T-helper 1 cell treated with Interleukin-12 subunit alpha and Interleukin-12 subunit beta and Interleukin-4 antibody, amounts not matched to agents 30 μg/mL and 1 μg/mL, for 36 hours (primary cell): ENCODE measurements around the gene CAMTA1.

Experiments used
- H3K27ac Mint-ChIP-seq: one replicate; pipeline ENCODE4 v1.8.0; 2021; ENCODE audit warnings: mild to moderate bottlenecking, mixed read lengths
- H3K27me3 Mint-ChIP-seq: one replicate; pipeline ENCODE4 v1.8.0; 2021; ENCODE audit warnings: low read depth, mixed read lengths
- H3K36me3 Mint-ChIP-seq: one replicate; pipeline ENCODE4 v1.8.0; 2021; ENCODE audit warnings: low read depth, mixed read lengths
- H3K4me1 Mint-ChIP-seq: one replicate; pipeline ENCODE4 v1.8.0; 2021; ENCODE audit warnings: low read depth, mixed read lengths
- H3K4me3 Mint-ChIP-seq: one replicate; pipeline ENCODE4 v1.8.0; 2021; ENCODE audit warnings: mild to moderate bottlenecking, moderate library complexity, mixed read lengths
- H3K9me3 Mint-ChIP-seq: one replicate; pipeline ENCODE4 v1.8.0; 2021; ENCODE audit warnings: mixed read lengths

The CAMTA1 gene

DNA sequence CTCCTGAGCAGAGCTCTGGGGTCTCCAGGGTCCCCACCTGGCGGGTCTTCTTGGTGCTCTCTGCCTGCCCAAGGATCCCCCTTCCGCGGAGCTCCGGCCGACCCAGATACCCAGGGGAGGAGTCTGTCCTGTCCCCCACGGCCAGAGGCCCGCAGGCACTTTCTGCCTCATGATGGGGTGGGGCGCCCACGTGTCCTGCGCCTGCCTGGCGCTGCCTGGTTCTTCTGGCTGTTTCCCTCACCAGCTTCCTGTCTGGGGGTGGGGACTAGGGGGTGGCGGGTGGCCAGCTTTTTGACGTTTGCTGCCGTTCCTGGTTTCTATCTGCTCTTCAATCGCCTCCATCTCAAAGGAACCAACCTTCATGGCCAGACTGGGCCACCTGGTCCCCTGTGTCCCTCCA, 672.6 kb downstream of the CAMTA1 start:
- no peak overlapping the region for H3K4me3 Mint-ChIP-seq
- H3K36me3 Mint-ChIP-seq = no peaks in the 10 kb centered on the region
- no peaks in the 10 kb centered on the region for H3K4me1 Mint-ChIP-seq
- H3K27ac Mint-ChIP-seq = no peak overlapping the region
- H3K27me3 Mint-ChIP-seq = no peaks in the 10 kb centered on the region
- H3K9me3 Mint-ChIP-seq = no peaks in the 10 kb centered on the region

DNA sequence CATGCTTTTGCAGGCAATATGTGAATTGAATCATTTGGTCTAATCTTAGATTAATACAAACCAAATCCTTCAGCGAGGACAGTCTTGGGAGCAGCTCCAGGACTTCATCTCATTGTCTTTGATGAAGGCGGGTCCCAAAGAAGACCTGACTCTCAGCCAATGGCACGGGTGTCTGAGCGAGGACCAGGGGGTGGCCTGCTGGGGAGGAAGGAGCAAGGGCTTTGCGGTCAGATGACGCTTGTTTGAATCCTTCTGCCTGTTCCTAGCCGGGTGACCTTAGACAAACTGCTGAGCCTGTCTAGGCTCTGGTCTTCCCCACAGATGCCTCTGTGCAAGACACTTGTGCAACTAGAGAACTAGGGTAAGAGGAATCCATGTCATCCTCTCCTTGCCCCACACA, 673.7 kb downstream of the CAMTA1 start:
- Mint-ChIP-seq H3K36me3 (no peaks in the 10 kb centered on the region), H3K9me3 (no peaks in the 10 kb centered on the region), H3K4me1 (no peaks in the 10 kb centered on the region), H3K27me3 (no peaks in the 10 kb centered on the region), H3K27ac (no peak overlapping the region), H3K4me3 (no peak overlapping the region)

DNA sequence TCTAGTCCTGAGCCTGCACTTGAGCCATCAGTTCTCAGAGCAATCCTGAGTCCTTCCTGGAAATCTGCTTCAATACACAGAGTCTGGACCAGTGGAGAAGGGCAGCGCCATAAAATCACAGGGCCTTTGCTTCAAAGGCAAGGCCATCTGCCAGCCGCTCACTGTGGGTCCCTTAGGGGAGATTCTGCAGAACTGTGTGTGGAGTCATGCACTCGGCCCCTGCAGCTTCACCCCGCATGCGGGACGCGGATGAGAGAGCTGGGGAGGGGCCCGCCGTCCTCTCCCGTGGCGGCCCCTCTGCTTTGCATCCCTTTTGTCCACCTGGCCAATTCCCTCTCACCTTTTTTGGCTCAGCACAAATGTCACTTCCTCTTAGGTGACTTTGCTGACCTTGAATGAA, 674.7 kb downstream of the CAMTA1 start:
- H3K27me3 Mint-ChIP-seq = no peaks in the 10 kb centered on the region
- no peak overlapping the region for H3K27ac Mint-ChIP-seq
- H3K9me3 Mint-ChIP-seq = no peaks in the 10 kb centered on the region
- H3K36me3 Mint-ChIP-seq = no peaks in the 10 kb centered on the region
- H3K4me1 Mint-ChIP-seq = no peaks in the 10 kb centered on the region
- no peak overlapping the region for H3K4me3 Mint-ChIP-seq

DNA sequence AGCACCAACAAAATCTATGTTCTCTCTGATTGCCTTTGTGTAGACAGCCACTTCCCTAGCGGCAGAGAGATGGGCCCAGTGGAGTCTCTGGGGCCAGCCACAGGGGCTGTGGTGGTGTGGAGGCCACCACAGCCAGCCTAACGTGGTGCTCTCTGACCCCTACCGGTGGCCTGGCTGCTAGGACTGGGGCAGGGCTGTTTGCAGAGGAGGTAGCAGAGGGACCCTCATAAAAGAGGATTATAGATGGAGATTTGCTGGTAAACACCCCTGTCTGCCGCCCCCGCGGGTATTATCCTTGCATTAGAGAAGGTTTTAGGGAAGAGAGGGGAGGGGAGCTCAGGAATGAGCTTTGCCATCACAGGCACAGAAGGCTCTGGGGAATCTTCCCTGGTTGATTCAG, 675.6 kb downstream of the CAMTA1 start:
- H3K4me3 Mint-ChIP-seq = no peak overlapping the region
- no peaks in the 10 kb centered on the region for H3K9me3 Mint-ChIP-seq
- H3K4me1 Mint-ChIP-seq = no peaks in the 10 kb centered on the region
- H3K27me3 Mint-ChIP-seq = no peaks in the 10 kb centered on the region
- no peak overlapping the region for H3K27ac Mint-ChIP-seq
- H3K36me3 Mint-ChIP-seq = no peaks in the 10 kb centered on the region

DNA sequence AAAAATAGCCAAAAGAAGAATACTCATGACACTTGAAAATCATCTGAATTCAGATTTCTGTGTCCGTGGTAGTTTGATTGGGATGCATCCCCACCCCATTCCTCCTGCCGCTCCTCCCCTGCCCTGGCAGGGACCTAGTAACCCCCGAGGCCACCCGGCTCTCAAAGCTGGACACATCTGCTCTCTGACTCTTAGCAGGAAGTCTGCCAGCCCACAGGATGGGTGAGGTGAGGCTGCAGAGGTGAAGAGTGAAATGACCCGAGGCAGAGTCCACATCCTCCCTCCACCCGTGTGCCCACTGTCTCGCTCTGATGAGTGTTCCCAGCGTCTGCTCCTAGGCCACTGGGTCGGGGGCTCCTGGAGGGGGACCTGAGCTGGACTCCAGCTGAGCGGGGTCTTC, 677.4 kb downstream of the CAMTA1 start:
- no peak overlapping the region for H3K27ac Mint-ChIP-seq
- no peaks in the 10 kb centered on the region for H3K4me1 Mint-ChIP-seq
- no peaks in the 10 kb centered on the region for H3K27me3 Mint-ChIP-seq
- H3K36me3 Mint-ChIP-seq = no peaks in the 10 kb centered on the region
- H3K9me3 Mint-ChIP-seq = no peaks in the 10 kb centered on the region
- no peak overlapping the region for H3K4me3 Mint-ChIP-seq

DNA sequence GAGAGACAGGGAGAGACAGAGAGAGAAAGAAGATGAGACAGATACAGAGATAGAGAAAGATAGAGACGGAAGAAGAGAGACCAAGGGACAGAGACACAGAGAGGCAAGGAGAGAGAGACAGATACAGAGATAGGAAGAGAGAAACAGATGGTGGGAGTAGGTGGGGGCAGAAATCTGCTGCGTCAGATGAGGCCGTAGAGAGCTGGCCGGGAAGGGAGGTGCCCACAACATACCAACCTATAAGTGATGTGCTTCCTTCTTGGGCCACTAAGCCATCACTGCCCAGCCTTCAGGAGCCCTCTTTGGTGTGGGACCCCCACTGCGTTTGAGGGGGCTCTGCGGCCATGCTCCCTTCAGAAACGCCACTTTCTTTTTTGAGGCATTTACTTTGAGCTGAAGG, 678.3 kb downstream of the CAMTA1 start:
- Mint-ChIP-seq H3K4me1 (no peaks in the 10 kb centered on the region), H3K27ac (no peak overlapping the region), H3K36me3 (no peaks in the 10 kb centered on the region), H3K27me3 (no peaks in the 10 kb centered on the region), H3K4me3 (no peak overlapping the region), H3K9me3 (no peaks in the 10 kb centered on the region)

DNA sequence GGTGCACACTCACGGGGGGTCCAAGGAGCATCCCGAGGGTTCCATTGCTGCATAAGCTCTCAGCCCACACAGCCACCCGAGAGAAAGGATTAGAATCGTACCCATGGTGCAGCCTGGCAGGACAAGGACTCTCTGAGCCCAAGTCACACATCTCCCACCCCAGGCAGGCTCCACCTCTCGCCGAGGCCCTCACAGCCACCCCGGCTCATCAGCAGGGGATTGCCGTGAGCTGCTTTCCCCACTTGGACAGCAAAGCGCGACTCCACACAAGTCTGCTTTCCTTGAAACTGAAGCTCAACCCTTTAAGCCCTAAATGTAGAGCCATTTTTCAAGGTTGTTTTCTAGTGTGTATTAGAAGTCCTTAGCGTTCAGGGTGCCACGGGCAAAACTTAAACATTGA, 679.5 kb downstream of the CAMTA1 start:
- Mint-ChIP-seq H3K36me3 (no peaks in the 10 kb centered on the region), H3K27ac (no peak overlapping the region), H3K4me3 (no peak overlapping the region), H3K9me3 (no peaks in the 10 kb centered on the region), H3K27me3 (no peaks in the 10 kb centered on the region), H3K4me1 (no peaks in the 10 kb centered on the region)

DNA sequence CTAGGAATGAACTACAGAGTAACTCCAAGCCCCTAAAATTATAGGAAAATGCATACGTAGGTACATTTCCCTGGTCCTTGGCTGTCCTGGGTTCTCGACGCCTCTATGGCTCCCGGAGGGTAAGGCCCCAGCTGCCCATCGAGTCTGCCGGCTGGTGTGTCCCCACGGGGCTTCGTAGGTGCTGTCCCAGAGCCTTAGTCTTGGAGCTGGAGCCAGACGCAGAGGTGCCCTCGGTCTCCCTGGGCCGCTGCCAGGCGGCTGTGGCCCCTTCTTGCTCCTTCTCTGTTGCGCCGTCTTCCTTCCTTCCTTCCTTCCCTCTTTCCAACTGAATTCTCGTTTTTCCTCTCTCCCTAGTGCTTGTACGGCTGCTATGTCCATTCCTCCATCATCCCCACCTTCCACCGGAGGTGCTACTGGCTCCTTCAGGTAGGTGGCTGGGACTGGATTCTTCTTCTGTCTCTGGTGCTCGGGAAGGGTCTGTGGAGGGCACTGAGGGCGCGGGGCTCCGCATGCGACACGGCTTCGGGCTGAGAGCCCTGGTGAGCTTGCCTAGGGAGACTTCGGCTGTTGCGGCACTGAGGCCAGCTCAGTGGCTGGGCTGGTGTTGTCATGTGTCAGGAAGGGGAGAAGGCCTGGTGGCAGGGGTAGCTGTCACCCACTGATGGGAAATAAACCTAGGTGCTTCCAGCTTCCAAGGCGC, 682.4 kb downstream of the CAMTA1 start:
- Mint-ChIP-seq H3K4me1 (no peaks in the 10 kb centered on the region), H3K9me3 (no peaks in the 10 kb centered on the region), H3K27me3 (no peaks in the 10 kb centered on the region), H3K36me3 (no peaks in the 10 kb centered on the region), H3K27ac (no peak overlapping the region), H3K4me3 (no peak overlapping the region)

DNA sequence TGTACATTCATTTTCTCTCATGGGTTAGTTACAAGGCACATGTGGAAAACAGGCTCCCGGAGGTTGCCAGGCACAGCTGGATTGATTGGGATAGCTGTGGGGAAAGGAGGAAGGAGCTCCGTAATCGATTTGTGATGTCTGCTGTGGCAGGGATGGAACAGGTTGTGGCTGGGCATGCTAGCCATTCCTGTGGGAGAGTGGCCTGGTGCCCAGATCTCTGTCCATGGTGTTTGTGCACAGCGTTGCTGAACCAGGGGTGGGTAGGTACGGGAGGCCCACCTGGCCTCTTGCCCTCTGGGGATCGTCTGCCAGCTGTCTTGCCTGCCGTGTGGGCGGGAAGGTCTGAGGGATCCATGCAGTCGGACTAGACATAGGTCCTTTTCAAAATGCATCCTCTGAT, 683.0 kb downstream of the CAMTA1 start:
- Mint-ChIP-seq H3K36me3 (no peaks in the 10 kb centered on the region), H3K27me3 (no peaks in the 10 kb centered on the region), H3K9me3 (no peaks in the 10 kb centered on the region), H3K4me1 (no peaks in the 10 kb centered on the region), H3K4me3 (no peak overlapping the region), H3K27ac (no peak overlapping the region)

DNA sequence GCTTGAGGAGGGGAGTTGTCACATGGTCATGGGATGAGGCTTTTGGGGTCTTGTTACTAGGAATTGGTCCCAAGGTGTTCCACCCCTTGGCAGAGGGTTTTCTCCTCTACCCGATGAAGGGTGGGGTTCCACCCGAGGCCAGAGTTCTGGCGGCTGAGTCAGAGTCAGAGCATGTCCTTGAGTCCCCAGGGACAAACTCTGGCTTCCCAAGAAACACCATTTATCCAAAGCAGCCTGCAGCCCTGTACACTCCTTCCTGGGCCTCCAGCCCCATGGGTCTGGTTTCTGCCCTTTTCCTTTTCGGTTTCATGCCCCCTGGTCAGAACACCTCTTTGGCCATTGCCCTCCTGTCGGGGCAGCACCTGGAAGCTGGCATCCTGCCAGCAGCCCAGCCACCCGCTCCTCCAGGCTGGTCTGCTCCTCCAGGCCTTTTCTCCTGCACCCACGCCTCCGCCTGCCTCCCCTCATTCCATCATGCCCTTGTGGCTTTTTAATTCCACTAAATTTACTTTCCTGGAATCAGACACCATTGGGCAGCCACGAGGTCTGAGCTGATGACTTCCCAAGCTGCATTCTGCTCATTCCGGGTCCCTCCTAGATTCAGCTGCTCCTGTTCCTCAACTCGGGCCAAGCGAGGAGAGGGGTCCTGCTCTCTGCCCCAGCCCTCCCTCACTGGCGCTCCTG, 684.1 kb downstream of the CAMTA1 start:
- no peaks in the 10 kb centered on the region for H3K36me3 Mint-ChIP-seq
- no peaks in the 10 kb centered on the region for H3K4me1 Mint-ChIP-seq
- no peaks in the 10 kb centered on the region for H3K27me3 Mint-ChIP-seq
- H3K4me3 Mint-ChIP-seq = no peak overlapping the region
- H3K27ac Mint-ChIP-seq = no peak overlapping the region
- H3K9me3 Mint-ChIP-seq = no peaks in the 10 kb centered on the region

DNA sequence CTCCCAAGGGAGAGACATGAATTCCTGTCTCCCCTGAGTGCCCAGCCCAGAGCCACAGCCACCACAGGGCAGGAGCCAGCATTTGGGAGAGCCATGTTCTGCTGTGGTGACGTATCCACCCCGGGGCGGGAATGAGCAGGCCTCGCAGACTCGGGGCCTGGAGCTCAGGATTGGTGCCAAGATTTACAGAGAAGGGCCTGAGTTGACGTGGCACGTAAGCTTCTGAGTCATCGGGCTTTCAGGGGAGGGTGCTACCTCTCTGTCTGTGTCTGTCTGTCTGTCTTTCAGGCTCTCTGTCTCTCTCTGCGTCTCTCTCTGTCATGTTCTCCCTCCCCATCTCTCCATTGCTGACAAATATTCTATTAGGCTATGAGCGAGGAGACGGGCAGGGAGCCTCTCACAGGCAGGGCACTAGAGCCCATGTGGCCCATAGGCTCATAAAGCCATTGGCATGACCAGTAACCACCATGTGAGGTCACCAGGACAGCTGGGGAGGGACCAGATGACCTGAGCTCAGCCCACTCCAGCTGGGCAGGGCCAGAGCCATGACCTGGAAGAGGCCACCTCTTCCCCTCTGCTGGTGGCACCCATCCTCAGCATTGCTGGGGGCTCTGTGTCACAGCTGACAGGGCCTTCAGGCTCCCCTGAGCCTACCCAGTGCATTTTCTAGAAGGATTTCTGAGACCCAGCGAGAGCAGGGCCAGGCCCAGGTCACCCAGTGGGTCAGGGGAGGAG, 685.8 kb downstream of the CAMTA1 start:
- Mint-ChIP-seq H3K4me1 (no peaks in the 10 kb centered on the region), H3K27ac (no peak overlapping the region), H3K36me3 (no peaks in the 10 kb centered on the region), H3K27me3 (no peaks in the 10 kb centered on the region), H3K4me3 (no peak overlapping the region), H3K9me3 (no peaks in the 10 kb centered on the region)

DNA sequence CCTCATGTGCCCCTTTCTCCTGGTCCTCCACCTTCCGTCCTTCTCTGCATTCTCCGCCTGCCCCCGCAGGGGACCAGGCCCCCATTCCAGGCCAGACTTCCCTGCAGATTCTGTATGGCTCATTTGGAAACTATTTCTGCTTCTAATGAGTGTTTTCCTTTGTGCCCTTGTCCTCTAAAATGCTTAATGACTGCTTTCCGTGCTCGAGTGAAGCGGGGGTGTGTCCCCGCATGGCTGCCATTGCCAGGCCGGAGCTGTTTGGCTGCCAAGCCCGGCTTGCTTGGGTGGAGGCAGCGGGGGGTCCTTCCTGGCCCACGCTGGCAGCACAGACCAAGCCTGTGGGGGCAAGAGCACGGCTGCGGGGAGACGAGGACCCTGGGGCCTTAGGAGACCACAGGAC, 686.6 kb downstream of the CAMTA1 start:
- no peaks in the 10 kb centered on the region for H3K27me3 Mint-ChIP-seq
- no peak overlapping the region for H3K4me3 Mint-ChIP-seq
- no peak overlapping the region for H3K27ac Mint-ChIP-seq

DNA sequence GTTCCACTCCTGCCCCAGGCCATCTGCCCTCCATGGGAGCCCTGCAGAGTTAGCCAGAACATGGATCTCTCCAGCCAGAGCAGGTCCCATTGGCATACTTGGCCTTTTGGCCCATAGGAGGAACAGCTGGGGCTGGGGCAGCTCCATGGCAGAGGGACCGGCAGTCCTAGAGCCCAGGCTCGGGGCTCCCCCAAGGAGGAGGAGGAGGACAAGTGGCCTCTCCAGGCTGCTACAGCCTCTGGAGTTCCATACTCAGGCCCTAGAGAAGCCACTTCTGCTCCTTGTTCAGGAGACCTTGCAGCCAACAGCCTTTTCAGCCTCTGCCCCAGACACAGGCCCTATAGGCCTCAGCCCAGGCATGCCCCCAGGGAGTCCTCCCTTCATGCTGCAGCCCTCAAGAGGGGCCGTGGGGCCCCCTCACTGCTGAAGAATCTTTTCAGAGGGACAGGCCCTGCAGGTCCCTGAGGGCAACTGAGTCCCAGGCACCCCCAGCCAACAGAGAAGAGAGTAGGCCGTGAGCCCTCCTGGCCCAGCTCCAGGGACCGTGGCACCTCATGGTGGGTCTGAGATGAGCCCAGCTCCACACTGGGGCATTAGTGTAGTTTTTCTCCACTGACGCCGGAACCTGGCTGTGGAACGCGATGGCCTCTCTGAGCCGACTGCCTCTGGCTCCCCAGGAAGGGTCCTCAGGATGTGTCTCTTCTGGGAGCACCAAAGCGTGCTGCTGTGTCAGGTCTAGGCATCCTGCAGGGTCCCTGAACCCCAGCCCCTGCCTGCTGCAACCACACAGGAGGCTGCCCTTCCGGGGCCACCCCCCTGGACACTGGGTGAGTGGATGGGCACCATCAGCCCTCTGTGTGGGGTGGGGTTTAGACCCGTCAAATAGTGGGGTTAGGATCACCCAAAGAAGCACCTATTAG, 688.2 kb downstream of the CAMTA1 start:
- Mint-ChIP-seq H3K36me3 (no peaks in the 10 kb centered on the region), H3K4me3 (no peak overlapping the region), H3K27me3 (no peaks in the 10 kb centered on the region), H3K27ac (no peak overlapping the region), H3K9me3 (no peaks in the 10 kb centered on the region), H3K4me1 (no peaks in the 10 kb centered on the region)

More for the DNA sequence above, 686.6 kb downstream of the CAMTA1 start:
- no peaks in the 10 kb centered on the region for H3K9me3 Mint-ChIP-seq
- H3K4me1 Mint-ChIP-seq = no peaks in the 10 kb centered on the region
- no peaks in the 10 kb centered on the region for H3K36me3 Mint-ChIP-seq

DNA sequence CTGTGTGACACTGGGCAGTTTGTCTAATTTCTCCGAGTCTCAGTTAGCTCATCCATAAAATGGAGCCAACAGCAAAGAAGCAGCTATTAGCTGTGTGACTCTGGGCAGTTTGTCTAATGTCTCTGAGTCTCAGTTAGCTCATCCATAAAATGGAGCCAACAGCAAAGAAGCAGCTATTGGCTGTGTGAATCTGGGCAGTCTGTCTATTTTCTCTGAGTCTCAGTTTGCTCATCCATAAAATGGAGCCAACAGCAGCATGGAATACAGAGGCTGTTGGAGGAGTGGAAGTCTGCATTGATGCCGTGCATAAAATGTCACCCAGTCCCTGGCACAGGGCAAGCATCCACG, 688.9 kb downstream of the CAMTA1 start:
- no peak overlapping the region for H3K27ac Mint-ChIP-seq
- H3K9me3 Mint-ChIP-seq = no peaks in the 10 kb centered on the region
- no peak overlapping the region for H3K4me3 Mint-ChIP-seq
- H3K4me1 Mint-ChIP-seq = no peaks in the 10 kb centered on the region
- no peaks in the 10 kb centered on the region for H3K36me3 Mint-ChIP-seq
- no peaks in the 10 kb centered on the region for H3K27me3 Mint-ChIP-seq
